CD8-positive, alpha-beta memory T cell (primary cell): ENCODE measurements around the gene PATJ. TPM values are rescaled to one million over a fixed set of nuclear protein-coding genes. Genes with fewer than 3 reads are reported as not detected.
"Not testable (repeated sequence)": the region's sequence is repeated elsewhere in the genome, so short reads cannot be mapped to it uniquely, and the experiment has no call there.

ENCODE experiments used
- CTCF ChIA-PET: fragments of 350-600 bp; sonication (Branson Sonifier 250); formaldehyde crosslinking; loops from one replicate; lab custom pipeline; 2021; ENCODE audit warnings: antibody characterized with exemption; lab: Charles Lee
- POLR2A ChIA-PET: fragments of 350-600 bp; sonication (Branson Sonifier 250); formaldehyde crosslinking; loops from one replicate; lab custom pipeline; 2021; ENCODE audit warnings: antibody characterized with exemption; lab: Charles Lee
- DNase-seq, 5 donors: peaks; one replicate each; pipeline versions ENCODE4 v3.0.0 to v3.0.0-alpha.2; 2020 to 2022; ENCODE audit warnings: mixed read lengths in 1 of 5
- H3K27ac ChIP-seq: one replicate; pipeline ENCODE4 v1.7.0; 2013; ENCODE audit warnings: low read depth, mild to moderate bottlenecking, low read length, moderate library complexity
- H3K27me3 ChIP-seq: 2 replicates; pipeline ENCODE4 v1.7.0; 2013; ENCODE audit warnings: low read length, mild to moderate bottlenecking; ENCODE audit not compliant: insufficient read depth, poor library complexity, severe bottlenecking
- H3K36me3 ChIP-seq: 2 replicates; pipeline ENCODE4 v1.7.0; 2013; ENCODE audit warnings: mild to moderate bottlenecking, low read length, moderate library complexity; ENCODE audit not compliant: insufficient read depth
- H3K4me1 ChIP-seq: 2 replicates; pipeline ENCODE4 v1.7.0; 2013; ENCODE audit warnings: mild to moderate bottlenecking, low read length, moderate library complexity; ENCODE audit not compliant: insufficient read depth
- H3K4me3 ChIP-seq: 2 replicates; pipeline ENCODE4 v1.7.0; 2013; ENCODE audit warnings: mild to moderate bottlenecking, low read length
- H3K9me3 ChIP-seq: 2 replicates; pipeline ENCODE4 v1.7.0; 2013; ENCODE audit warnings: mild to moderate bottlenecking, low read length
- H3K27ac Mint-ChIP-seq, 8 donors: one replicate each; pipeline ENCODE4 v1.8.0; 2020 to 2021; ENCODE audit warnings: mixed read lengths in 8 of 8, mild to moderate bottlenecking in 6 of 8, inconsistent platforms in 3 of 8, moderate library complexity in 3 of 8
- H3K27me3 Mint-ChIP-seq, 2 donors: one replicate each; pipeline ENCODE4 v1.8.0; 2020 to 2021; ENCODE audit warnings: mixed read lengths in 2 of 2, mild to moderate bottlenecking in 1 of 2, moderate library complexity in 1 of 2
- H3K36me3 Mint-ChIP-seq, 3 donors: one replicate each; pipeline ENCODE4 v1.8.0; 2020 to 2021; ENCODE audit warnings: mixed read lengths in 3 of 3, inconsistent platforms in 1 of 3, mild to moderate bottlenecking in 1 of 3
- H3K4me1 Mint-ChIP-seq, 3 donors: one replicate each; pipeline ENCODE4 v1.8.0; 2020 to 2021; ENCODE audit warnings: mixed read lengths in 3 of 3, inconsistent platforms in 1 of 3, mild to moderate bottlenecking in 1 of 3
- H3K4me3 Mint-ChIP-seq, 7 donors: one replicate each; pipeline ENCODE4 v1.8.0; 2020 to 2021; ENCODE audit warnings: mixed read lengths in 7 of 7, mild to moderate bottlenecking in 6 of 7, moderate library complexity in 4 of 7, inconsistent platforms in 2 of 7
- H3K9me3 Mint-ChIP-seq, 5 donors: one replicate each; pipeline ENCODE4 v1.8.0; 2020 to 2022; ENCODE audit warnings: mixed read lengths in 5 of 5, mild to moderate bottlenecking in 3 of 5, moderate library complexity in 2 of 5, inconsistent platforms in 1 of 5
- polyA plus RNA-seq: library from polyadenylated mRNA; unstranded; fragments of 300-500 nt; fragmentation: Illumina TruSeq; gene quantifications from one replicate; pipeline ENCODE4 v1.2.3, GENCODE V29; 2021
- total RNA-seq, 2 experiments: library from RNA; stranded (reverse); gene quantifications; one replicate each; pipeline ENCODE4 v1.2.3, GENCODE V29; 2021

PATJ gene
- total and polyA plus RNA-seq, 3 experiments from 2014 or later, result 9.8 to 24.4 (median 10.3) TPM

- DNase-seq, result no peak
- POLR2A ChIA-PET, result no interaction called here
- Mint-ChIP-seq H3K27ac (no peak overlapping the region), H3K4me3 (no peak overlapping the region), H3K4me1 (no peaks in the 10 kb centered on the region), H3K27me3 (no peaks in the 10 kb centered on the region), H3K36me3 (peaks cover 31 to 64% (median 32%) of the 10 kb centered on the region in 3 donors), H3K9me3 (no peaks in the 10 kb centered on the region)
- no peaks in the 10 kb centered on the region for H3K4me1 ChIP-seq
- CTCF ChIA-PET, result no interaction called here
- no peaks in the 10 kb centered on the region for H3K9me3 ChIP-seq
- no peaks in the 10 kb centered on the region for H3K36me3 ChIP-seq
- H3K27ac ChIP-seq, result no peak overlapping the region
- H3K27me3 ChIP-seq, result no peaks in the 10 kb centered on the region
- no peak overlapping the region for H3K4me3 ChIP-seq
Observed at GRCh38 chr1:61875198-61875597, 132.9 kb downstream of the PATJ start.

GRCh38 chr1:61879887-61880474 lies 137.7 kb downstream of the PATJ start:
- H3K27me3 Mint-ChIP-seq, result not testable (repeated sequence)

GRCh38 chr1:61887076-61887867 lies 145.0 kb downstream of the PATJ start:
- Histone ChIP-seq H3K9me3 (no peaks in the 10 kb centered on the region), H3K27ac (no peak overlapping the region), H3K27me3 (no peaks in the 10 kb centered on the region), H3K4me1 (no peaks in the 10 kb centered on the region), H3K4me3 (no peak overlapping the region), H3K36me3 (peaks cover 5% of the 10 kb centered on the region)
- H3K4me1 Mint-ChIP-seq, result no peaks in the 10 kb centered on the region
- ChIA-PET POLR2A (no interaction called here), CTCF (no interaction called here)
- no peaks in the 10 kb centered on the region for H3K27me3 Mint-ChIP-seq
- peak overlapping the region in 1 of 8 donors; percentile 54 for H3K27ac Mint-ChIP-seq
- no peak overlapping the region for H3K4me3 Mint-ChIP-seq
- H3K9me3 Mint-ChIP-seq, result peaks cover 0 to 6% (median 4%) of the 10 kb centered on the region in 5 donors
- no peak for DNase-seq
- H3K36me3 Mint-ChIP-seq, result peaks cover 41 to 79% (median 47%) of the 10 kb centered on the region in 3 donors

More at GRCh38 chr1:61879887-61880474, 137.7 kb downstream of the PATJ start:
- H3K27ac ChIP-seq, H3K9me3 Mint-ChIP-seq, H3K9me3 ChIP-seq, H3K4me3 Mint-ChIP-seq, H3K4me3 ChIP-seq, CTCF ChIA-PET, POLR2A ChIA-PET, H3K36me3 ChIP-seq, H3K27ac Mint-ChIP-seq, H3K27me3 ChIP-seq, DNase-seq, H3K4me1 Mint-ChIP-seq, H3K4me1 ChIP-seq: not testable (repeated sequence)
- H3K36me3 Mint-ChIP-seq, result peaks cover 47 to 78% (median 47%) of the 10 kb centered on the region in 3 donors

GRCh38 chr1:61887931-61888564 lies 145.8 kb downstream of the PATJ start:
- DNase-seq, result no peak
- Histone ChIP-seq H3K27me3 (no peaks in the 10 kb centered on the region), H3K9me3 (no peaks in the 10 kb centered on the region), H3K36me3 (peaks cover 5% of the 10 kb centered on the region), H3K27ac (no peak overlapping the region), H3K4me3 (no peak overlapping the region), H3K4me1 (no peaks in the 10 kb centered on the region)
- Mint-ChIP-seq H3K4me3 (no peak overlapping the region), H3K9me3 (peaks cover 0 to 6% (median 4%) of the 10 kb centered on the region in 5 donors), H3K27ac (no peak overlapping the region), H3K4me1 (no peaks in the 10 kb centered on the region), H3K27me3 (no peaks in the 10 kb centered on the region), H3K36me3 (peaks cover 38 to 75% (median 42%) of the 10 kb centered on the region in 3 donors)
- ChIA-PET POLR2A (no interaction called here), CTCF (no interaction called here)

- H3K9me3 ChIP-seq, result no peaks in the 10 kb centered on the region
- peaks cover 5% of the 10 kb centered on the region for H3K36me3 ChIP-seq
- ChIA-PET POLR2A (no interaction called here), CTCF (no interaction called here)
- H3K27ac ChIP-seq, result no peak overlapping the region
- peak overlapping the region in 1 of 8 donors; percentile 14 for H3K27ac Mint-ChIP-seq
- no peak overlapping the region for H3K4me3 ChIP-seq
- H3K4me1 Mint-ChIP-seq, result no peaks in the 10 kb centered on the region
- H3K4me1 ChIP-seq, result no peaks in the 10 kb centered on the region
- H3K27me3 Mint-ChIP-seq, result no peaks in the 10 kb centered on the region
- no peaks in the 10 kb centered on the region for H3K27me3 ChIP-seq
- peaks cover 0 to 6% (median 4%) of the 10 kb centered on the region in 5 donors for H3K9me3 Mint-ChIP-seq
- peaks cover 40 to 77% (median 44%) of the 10 kb centered on the region in 3 donors for H3K36me3 Mint-ChIP-seq
- H3K4me3 Mint-ChIP-seq, result no peak overlapping the region
- DNase-seq, result no peak
Observed at GRCh38 chr1:61888808-61889207, 146.5 kb downstream of the PATJ start.

GRCh38 chr1:61890435-61890834 lies 148.2 kb downstream of the PATJ start:
- H3K36me3 Mint-ChIP-seq, result peaks cover 42 to 77% (median 44%) of the 10 kb centered on the region in 3 donors
- POLR2A ChIA-PET, result not testable (repeated sequence)

GRCh38 chr1:61892977-61893376 lies 150.7 kb downstream of the PATJ start:
- no peaks in the 10 kb centered on the region for H3K27me3 ChIP-seq
- no peak for DNase-seq
- Mint-ChIP-seq H3K4me3 (no peak overlapping the region), H3K9me3 (peaks cover 0 to 7% (median 3%) of the 10 kb centered on the region in 5 donors), H3K27me3 (no peaks in the 10 kb centered on the region), H3K36me3 (peaks cover 41 to 69% (median 45%) of the 10 kb centered on the region in 3 donors), H3K27ac (no peak overlapping the region), H3K4me1 (no peaks in the 10 kb centered on the region)
- no peaks in the 10 kb centered on the region for H3K36me3 ChIP-seq
- POLR2A ChIA-PET, result no interaction called here
- H3K27ac ChIP-seq, result no peak overlapping the region
- CTCF ChIA-PET, result no interaction called here
- no peaks in the 10 kb centered on the region for H3K4me1 ChIP-seq
- H3K9me3 ChIP-seq, result no peaks in the 10 kb centered on the region
- H3K4me3 ChIP-seq, result no peak overlapping the region

More at GRCh38 chr1:61890435-61890834, 148.2 kb downstream of the PATJ start:
- DNase-seq, H3K36me3 ChIP-seq, H3K27ac ChIP-seq, H3K9me3 ChIP-seq, H3K4me1 Mint-ChIP-seq, CTCF ChIA-PET, H3K4me1 ChIP-seq, H3K4me3 Mint-ChIP-seq, H3K27me3 ChIP-seq, H3K9me3 Mint-ChIP-seq, H3K4me3 ChIP-seq, H3K27me3 Mint-ChIP-seq: not testable (repeated sequence)
- peak overlapping the region in 1 of 8 donors; percentile 58 for H3K27ac Mint-ChIP-seq

GRCh38 chr1:61894296-61894695 lies 152.0 kb downstream of the PATJ start:
- H3K4me1 ChIP-seq, H3K4me1 Mint-ChIP-seq, H3K27ac Mint-ChIP-seq, POLR2A ChIA-PET, DNase-seq, H3K27ac ChIP-seq, H3K9me3 ChIP-seq, H3K4me3 ChIP-seq, H3K27me3 Mint-ChIP-seq, H3K27me3 ChIP-seq, H3K9me3 Mint-ChIP-seq, H3K4me3 Mint-ChIP-seq, CTCF ChIA-PET, H3K36me3 ChIP-seq: not testable (repeated sequence)
- H3K36me3 Mint-ChIP-seq, result peaks cover 39 to 68% (median 49%) of the 10 kb centered on the region in 3 donors
